Keratinocyte (primary cell): ENCODE data around the gene PRKAG2. TPM values are rescaled to one million over a fixed set of nuclear protein-coding genes. Genes with fewer than 3 reads are reported as not detected.

ENCODE experiments used
- DNase-seq: peaks from one replicate; pipeline ENCODE4 v3.0.0-alpha.2; 2011; ENCODE audit warnings: low read depth, missing footprints, low spot score
- FAIRE-seq: peaks from 2 replicates; lab custom pipeline; 2011; peaks lifted over from hg19 to GRCh38; lab: Jason Lieb, UNC
- H2AFZ ChIP-seq: 2 replicates; pipeline ENCODE4 v1.6.0; 2012; ENCODE audit warnings: low read length, control low read depth, inconsistent platforms; ENCODE audit not compliant: control insufficient read depth
- H3K27ac ChIP-seq: 2 replicates; pipeline ENCODE4 v1.5.1; 2011; ENCODE audit warnings: low read length; ENCODE audit not compliant: control insufficient read depth, insufficient read depth
- H3K27me3 ChIP-seq: 3 replicates; pipeline ENCODE4 v1.6.0; 2011; ENCODE audit warnings: low read length; ENCODE audit not compliant: control insufficient read depth, insufficient read depth; ENCODE audit errors: extremely low read depth
- H3K36me3 ChIP-seq, 2 experiments: 2 replicates in 1 of 2; 3 replicates in 1 of 2; pipeline ENCODE4 v1.5.1; 2011; ENCODE audit warnings: low read length in 2 of 2, mild to moderate bottlenecking in 1 of 2; ENCODE audit not compliant: control insufficient read depth in 2 of 2, insufficient read depth in 2 of 2; ENCODE audit errors: extremely low read depth in 1 of 2
- H3K4me1 ChIP-seq: 3 replicates; pipeline ENCODE4 v1.5.1; 2011; ENCODE audit warnings: low read length; ENCODE audit not compliant: control insufficient read depth, insufficient read depth; ENCODE audit errors: extremely low read depth
- H3K4me2 ChIP-seq: 3 replicates; pipeline ENCODE4 v1.6.0; 2011; ENCODE audit warnings: low read depth, low read length; ENCODE audit not compliant: control insufficient read depth, insufficient read depth; ENCODE audit errors: extremely low read depth
- H3K4me3 ChIP-seq, 3 experiments: fragments of 200-600 bp in 1 of 3; sonication (generic) in 1 of 3; 2 replicates in 2 of 3; 3 replicates in 1 of 3; pipeline ENCODE4 v1.5.1; 2011 to 2016; ENCODE audit warnings: low read length in 3 of 3, mild to moderate bottlenecking in 3 of 3, control low read depth in 2 of 3, inconsistent platforms in 1 of 3, low read depth in 1 of 3, mixed read lengths in 1 of 3, mixed run types in 1 of 3, moderate library complexity in 1 of 3; ENCODE audit not compliant: control insufficient read depth in 2 of 3, insufficient read depth in 2 of 3; ENCODE audit errors: extremely low read depth in 1 of 3
- H3K79me2 ChIP-seq: 2 replicates; pipeline ENCODE4 v1.6.0; 2012; ENCODE audit warnings: low read length; ENCODE audit not compliant: control insufficient read depth, insufficient read depth
- H3K9ac ChIP-seq: 3 replicates; pipeline ENCODE4 v1.6.0; 2011; ENCODE audit warnings: low read length; ENCODE audit not compliant: control insufficient read depth, insufficient read depth; ENCODE audit errors: extremely low read depth
- H3K9me1 ChIP-seq: 3 replicates; pipeline ENCODE4 v1.6.0; 2011; ENCODE audit warnings: low read length; ENCODE audit not compliant: control insufficient read depth, insufficient read depth; ENCODE audit errors: extremely low read depth
- H3K9me3 ChIP-seq: 2 replicates; pipeline ENCODE4 v1.5.1; 2012; ENCODE audit warnings: low read depth, low read length; ENCODE audit not compliant: control insufficient read depth
- H4K20me1 ChIP-seq: 3 replicates; pipeline ENCODE4 v1.6.0; 2011; ENCODE audit warnings: low read length; ENCODE audit not compliant: control insufficient read depth, insufficient read depth; ENCODE audit errors: extremely low read depth
- CTCF ChIP-seq, 3 experiments: IDR thresholded peaks in 1 of 3; conservative IDR thresholded peaks in 1 of 3; optimal IDR thresholded peaks in 1 of 3; 2 replicates in 2 of 3; 3 replicates in 1 of 3; pipeline versions ENCODE3 to v1.5.1; 2011; ENCODE audit warnings: low read length in 3 of 3, mild to moderate bottlenecking in 3 of 3, moderate library complexity in 2 of 3, control low read depth in 1 of 3, inconsistent platforms in 1 of 3; ENCODE audit not compliant: insufficient read depth in 2 of 3; ENCODE audit errors: extremely low read depth in 1 of 3
- EZH2 ChIP-seq: IDR thresholded peaks from one replicate; pipeline ENCODE4 v1.6.1; 2012; ENCODE audit warnings: inconsistent platforms, mild to moderate bottlenecking, low read length, moderate library complexity
- dilution Hi-C: fragments of 300-500 bp; cut with MboI; formaldehyde crosslinking; loops from one replicate; pipeline ENCODE4 v1.7.0; 2020; ENCODE audit warnings: low sequenced_read_pairs; ENCODE audit not compliant: extremely low pct_ligation_motif_present
- polyA plus RNA-seq, 5 experiments: library from polyadenylated mRNA; depleted of rRNA in 3 of 5; stranded (reverse) in 3 of 5; stranded (forward) in 1 of 5; unstranded in 1 of 5; fragments of >200 nt; gene quantifications; 1 replicate in 1 of 5; 2 replicates in 3 of 5; 3 replicates in 1 of 5; pipeline versions ENCODE4 v1.2.1 to v1.2.3, GENCODE V29; 2011 to 2012; ENCODE audit warnings: missing spikeins in 2 of 5, low read depth in 1 of 5, low replicate concordance in 1 of 5

Gene PRKAG2
- polyA plus RNA-seq, 1 donor (not counting 4 experiments of a cell fraction or from before 2014, with no cell fraction given), result 39.5 TPM

- Histone ChIP-seq H3K4me1 (peaks cover 17% of the 10 kb centered on the region), H3K9me1 (no peaks in the 10 kb centered on the region), H3K36me3 (no peaks in the 10 kb centered on the region), H3K27me3 (no peaks in the 10 kb centered on the region), H4K20me1 (no peaks in the 10 kb centered on the region), H2AFZ (no peak overlapping the region), H3K27ac (no peak overlapping the region), H3K4me2 (no peak overlapping the region), H3K9me3 (no peaks in the 10 kb centered on the region), H3K79me2 (no peaks in the 10 kb centered on the region), H3K4me3 (no peak overlapping the region), H3K9ac (no peak overlapping the region)
- DNase-seq (no peak), FAIRE-seq (no peak)
- TF ChIP-seq CTCF (optimal IDR thresholded peaks at IDR 0.05 in 1 of 3, IDR thresholded peaks at IDR 0.05 in 1 of 3, conservative IDR thresholded peaks at IDR 0.05 in 1 of 3; ENCODE audit: extremely low read depth in 1 of 3, insufficient read depth in 2 of 3, low read length in 3 of 3) (no peak), EZH2 (no peak)
- dilution Hi-C loops, result no loop called here
These were observed 166.7 kb downstream of the PRKAG2 start for GRCh38 chr7:151710121-151710640.

GRCh38 chr7:151709141-151710038 lies 167.5 kb downstream of the PRKAG2 start:
- Histone ChIP-seq H3K36me3 (no peaks in the 10 kb centered on the region), H2AFZ (no peak overlapping the region), H3K4me3 (no peak overlapping the region), H3K4me1 (peaks cover 17% of the 10 kb centered on the region), H3K9me3 (no peaks in the 10 kb centered on the region), H3K9me1 (no peaks in the 10 kb centered on the region), H3K27ac (no peak overlapping the region), H3K9ac (no peak overlapping the region), H4K20me1 (no peaks in the 10 kb centered on the region), H3K4me2 (no peak overlapping the region), H3K27me3 (no peaks in the 10 kb centered on the region), H3K79me2 (no peaks in the 10 kb centered on the region)
- DNase-seq (no peak), FAIRE-seq (peak; percentile 43)
- dilution Hi-C loops, result no loop called here
- TF ChIP-seq CTCF (optimal IDR thresholded peaks at IDR 0.05 in 1 of 3, IDR thresholded peaks at IDR 0.05 in 1 of 3, conservative IDR thresholded peaks at IDR 0.05 in 1 of 3; ENCODE audit: extremely low read depth in 1 of 3, insufficient read depth in 2 of 3, low read length in 3 of 3) (no peak), EZH2 (no peak)
